Epithelial cell of esophagus (primary cell): ENCODE results near the gene GPC3.

Experiments
- DNase-seq: peaks from one replicate; pipeline ENCODE4 v3.0.0; 2010; ENCODE audit warnings: low read depth
- H3K4me3 ChIP-seq: 2 replicates; pipeline ENCODE4 v1.5.1; 2011; ENCODE audit warnings: mild to moderate bottlenecking, low read length, control low read depth
- CTCF ChIP-seq: IDR thresholded peaks from 2 replicates; pipeline ENCODE4 v1.5.1; 2011; ENCODE audit warnings: low read depth, mild to moderate bottlenecking, low read length, control low read depth, inconsistent platforms; ENCODE audit not compliant: insufficient read depth; ENCODE audit errors: missing control alignments

The GPC3 gene

DNA sequence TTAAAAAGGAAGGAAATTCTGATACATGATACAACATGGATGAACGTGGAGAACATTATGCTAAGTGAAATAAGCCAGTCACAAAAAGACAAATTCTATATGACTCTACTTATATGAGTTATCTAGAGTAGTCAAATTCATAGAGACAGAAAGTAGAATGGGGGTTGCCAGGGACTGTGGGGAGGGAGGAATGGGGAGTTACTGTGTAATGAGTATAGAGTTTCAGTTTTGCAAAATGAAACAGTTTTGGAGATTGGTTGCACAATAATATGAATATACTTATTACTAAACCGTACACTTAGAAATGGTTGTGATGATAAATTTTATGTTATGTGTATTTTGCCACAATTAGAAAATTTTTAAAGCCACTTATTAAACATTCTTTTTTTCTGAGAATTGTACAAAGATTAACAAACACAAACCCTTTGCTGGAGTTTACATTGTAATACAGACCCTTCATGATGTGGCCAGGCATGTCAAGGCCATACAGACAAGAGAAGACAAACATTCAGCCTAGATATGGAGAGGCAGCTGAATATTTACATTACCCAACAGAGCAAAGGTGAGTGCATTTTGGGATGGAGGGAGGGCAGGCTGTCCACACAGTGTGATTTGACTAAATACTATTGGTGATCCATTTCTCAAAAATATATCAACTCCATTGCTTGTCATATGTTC is 21.2 kb upstream of the GPC3 start:
- no peak for TF ChIP-seq CTCF
- peak; percentile 35 for DNase-seq
- H3K4me3 ChIP-seq, result no peak overlapping the region

- peak; percentile 73 for DNase-seq
- no peak for TF ChIP-seq CTCF
Observed at GRCh38 chrX:134004084-134004483, 18.7 kb upstream of the GPC3 start.

DNA sequence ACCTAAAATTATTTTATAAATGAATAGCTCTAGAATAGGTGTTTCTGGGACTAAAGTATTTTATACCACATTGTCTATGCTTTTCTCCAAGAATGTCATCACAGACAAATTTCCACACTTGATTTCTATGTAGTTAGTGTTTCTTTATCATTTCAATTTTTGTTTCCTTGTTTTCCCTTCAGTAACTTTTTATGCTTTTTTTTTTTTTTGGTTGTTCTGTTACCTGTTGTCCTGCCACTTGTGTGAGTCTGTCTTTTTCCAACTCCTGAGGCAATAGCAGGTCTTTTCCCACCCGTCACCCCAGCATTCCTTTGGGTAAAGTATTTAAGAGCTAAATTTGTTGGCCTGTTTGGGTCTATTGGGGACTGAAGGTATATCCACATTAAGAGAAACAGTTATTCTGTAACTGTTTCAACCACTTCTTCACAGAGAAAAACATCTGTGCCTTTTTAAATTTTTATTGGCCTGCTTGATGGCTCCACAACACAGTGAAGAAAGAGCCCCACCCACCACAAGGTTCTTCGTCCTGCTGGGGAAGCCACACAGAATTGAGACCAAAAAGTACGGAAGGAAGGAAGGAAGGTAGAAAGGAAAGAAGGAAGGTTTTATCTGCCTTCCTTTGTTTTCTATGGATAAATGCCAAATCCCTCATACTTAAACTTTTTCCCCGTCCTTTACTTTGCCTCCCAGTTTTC is 17.7 kb upstream of the GPC3 start:
- no peak overlapping the region for H3K4me3 ChIP-seq
- no peak for TF ChIP-seq CTCF
- no peak for DNase-seq

More at GRCh38 chrX:134004084-134004483, 18.7 kb upstream of the GPC3 start:
- H3K4me3 ChIP-seq, result no peak overlapping the region

DNA sequence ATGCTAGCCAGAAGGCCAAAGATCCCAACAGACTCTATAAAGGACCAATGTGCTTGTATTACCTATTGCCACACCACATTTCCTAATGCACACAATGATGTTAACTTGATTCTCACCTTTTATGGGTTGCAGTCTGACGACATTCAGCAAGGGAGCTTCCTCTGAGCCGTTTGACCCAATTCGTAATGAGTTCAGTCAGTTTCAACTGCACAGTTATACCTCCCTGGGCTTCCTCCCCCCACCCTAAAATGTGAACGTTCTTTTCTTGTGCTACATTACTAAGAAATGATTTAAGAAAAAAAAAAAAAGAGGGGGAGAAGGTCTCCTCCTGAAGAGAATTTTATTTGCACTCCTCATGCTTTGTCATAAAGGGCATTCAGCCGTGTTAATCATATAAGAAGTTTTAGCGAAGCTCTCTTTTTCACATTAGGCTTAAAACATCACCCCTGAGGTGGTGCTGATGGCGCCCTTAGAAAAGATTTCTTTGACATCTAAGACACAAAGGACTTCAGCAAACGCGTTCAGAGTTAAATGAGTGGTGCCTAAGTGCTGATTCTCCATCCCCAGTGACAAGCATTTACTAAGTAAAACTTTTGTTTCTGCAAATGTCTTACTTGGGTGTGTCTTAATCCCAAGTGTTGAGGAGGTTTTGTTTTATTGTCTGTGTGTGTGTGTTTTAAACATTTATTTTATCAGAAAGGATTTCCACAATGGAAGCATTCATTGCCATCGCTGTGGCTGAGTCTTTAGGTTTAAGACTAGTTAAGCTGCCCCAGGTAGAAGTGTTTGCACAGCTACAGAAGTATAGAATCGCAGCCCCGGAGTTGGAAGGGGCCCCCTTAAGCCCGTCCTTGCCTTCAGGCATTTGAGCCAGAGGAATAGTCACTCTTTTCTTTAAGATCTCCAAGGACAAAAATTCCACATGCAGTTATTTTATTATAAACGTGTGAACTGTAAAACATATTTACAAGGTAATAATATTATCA is 15.2 kb upstream of the GPC3 start:
- no peak for DNase-seq
- no peak overlapping the region for H3K4me3 ChIP-seq
- no peak for TF ChIP-seq CTCF

DNA sequence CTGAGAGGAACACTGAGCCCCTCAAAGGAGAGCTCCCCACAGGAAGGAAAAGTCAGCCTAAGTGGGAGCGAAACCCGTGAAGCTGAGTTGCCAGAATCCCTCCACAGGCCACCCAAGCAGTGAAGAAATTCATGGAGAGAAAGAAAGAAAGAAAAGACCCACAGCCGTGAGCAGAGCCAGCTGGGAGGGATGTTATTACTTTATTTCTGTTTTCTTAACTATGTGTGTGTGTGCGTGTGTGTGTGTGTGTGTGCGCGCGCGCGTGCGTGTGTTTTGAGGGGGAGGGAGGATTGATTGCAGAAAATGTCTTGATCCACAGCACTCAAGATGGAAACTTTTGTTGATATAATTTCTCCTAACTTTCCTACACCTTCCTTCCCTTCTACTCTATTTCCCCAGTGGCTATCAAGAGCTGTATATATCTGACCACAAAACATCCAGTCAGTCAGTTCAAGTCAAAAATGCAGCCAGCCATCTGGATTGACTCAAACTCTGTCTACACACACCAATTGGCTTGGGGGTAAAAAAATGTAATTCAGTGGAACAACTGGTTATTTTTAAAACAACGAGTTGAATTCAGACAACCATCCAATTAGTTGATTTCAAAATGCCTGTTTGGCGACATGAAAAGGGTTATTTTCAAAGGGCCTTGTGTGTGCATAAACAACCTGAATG is 13.8 kb upstream of the GPC3 start:
- DNase-seq, result no peak
- TF ChIP-seq CTCF, result no peak

DNA sequence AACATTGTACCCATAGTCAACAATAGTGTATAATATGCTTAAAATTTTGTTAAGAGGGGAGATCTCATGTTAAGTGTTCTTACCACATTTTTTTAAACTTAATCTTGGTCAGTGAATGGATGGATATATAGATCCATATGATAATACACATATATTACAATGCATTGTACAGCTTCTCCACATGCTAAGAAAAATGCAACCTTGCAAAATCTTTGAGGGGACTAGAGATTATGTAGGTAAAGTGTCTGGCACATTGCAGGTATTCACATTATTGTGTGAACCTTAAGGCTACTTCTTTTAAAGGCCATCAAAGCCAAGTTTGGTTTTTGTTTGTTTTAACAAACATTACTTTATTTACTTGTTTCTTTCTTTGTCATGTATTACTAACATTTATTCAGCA is 10.4 kb upstream of the GPC3 start:
- no peak overlapping the region for H3K4me3 ChIP-seq
- TF ChIP-seq CTCF, result no peak
- no peak for DNase-seq

More for the DNA sequence above, 13.8 kb upstream of the GPC3 start:
- no peak overlapping the region for H3K4me3 ChIP-seq
